K562 (cell line): Measurements from ENCODE around the gene DND1. TPM values are rescaled to one million over a fixed set of nuclear protein-coding genes. Genes with fewer than 3 reads are reported as not detected.

Source experiments
- CBX8 ChIP-seq: fragments of 200-600 bp; sonication (generic); IDR thresholded peaks from 2 replicates; pipeline ENCODE4 v1.6.1; 2012; ENCODE audit warnings: borderline replicate concordance, mixed run types, low read depth, mild to moderate bottlenecking, moderate library complexity, mixed read lengths, low read length, control low read depth, inconsistent platforms; ENCODE audit not compliant: poor library complexity, severe bottlenecking; ENCODE audit errors: extremely low read depth
- COPS2 ChIP-seq: fragments of 450-650 bp; conservative IDR thresholded peaks from 2 replicates; pipeline ENCODE4 v1.6.1; 2016; ENCODE audit warnings: mild to moderate bottlenecking, moderate library complexity
- EP300 ChIP-seq: IDR thresholded peaks from 2 replicates; pipeline ENCODE4 v1.6.1; 2012; ENCODE audit warnings: low read length, improper control_type of control experiment
- PATZ1 ChIP-seq: fragments of 250-450 bp; sonication (Bioruptor Pico); IDR thresholded peaks from 2 replicates; pipeline ENCODE4 v1.5.0; 2020; ENCODE audit warnings: mild to moderate bottlenecking, borderline replicate concordance
- PHF20 ChIP-seq: fragments of 450-650 bp; IDR thresholded peaks from 2 replicates; pipeline ENCODE4 v1.6.1; 2018; ENCODE audit not compliant: partially characterized antibody
- PML ChIP-seq: IDR thresholded peaks from 2 replicates; pipeline ENCODE4 v1.6.1; 2012; ENCODE audit warnings: low read length, inconsistent platforms
- POLR2A ChIP-seq: fragments of 450-650 bp; conservative IDR thresholded peaks from 2 replicates; pipeline ENCODE4 v1.6.1; 2016
- SMAD1 ChIP-seq: fragments of 150-350 bp; IDR thresholded peaks from 2 replicates; pipeline ENCODE4 v1.6.1; 2014; ENCODE audit warnings: low read length, low read depth; ENCODE audit not compliant: partially characterized antibody
- SP2 ChIP-seq: IDR thresholded peaks from 2 replicates; pipeline ENCODE4 v1.6.1; 2011; ENCODE audit warnings: mild to moderate bottlenecking, low read depth, low read length, moderate library complexity; ENCODE audit not compliant: poor library complexity, severe bottlenecking; ENCODE audit errors: extremely low read depth
- TCF7 ChIP-seq: sonication (generic); IDR thresholded peaks from 2 replicates; pipeline ENCODE4 v1.6.1; 2016; ENCODE audit warnings: antibody characterized with exemption, borderline replicate concordance
- TRIM24 ChIP-seq, 2 experiments: fragments of 450-650 bp; IDR thresholded peaks; 2 replicates each; pipeline ENCODE4 v1.6.1; 2016
- VEZF1 ChIP-seq: fragments of 200-800 bp; sonication (Bioruptor generic); IDR thresholded peaks from 2 replicates; pipeline ENCODE4 v1.6.1; 2017; ENCODE audit warnings: missing genetic modification characterization, missing compliant biosample characterization
- ZBTB2 ChIP-seq: fragments of 450-650 bp; IDR thresholded peaks from 2 replicates; pipeline ENCODE4 v1.6.1; 2016; ENCODE audit warnings: antibody characterized with exemption
- ZBTB43 ChIP-seq: sonication (generic); formaldehyde crosslinking; IDR thresholded peaks from 2 replicates; pipeline ENCODE4 v1.8.0; 2023; ENCODE audit warnings: mild to moderate bottlenecking, missing genetic modification reagents
- ZBTB7A ChIP-seq: IDR thresholded peaks from 2 replicates; pipeline ENCODE4 v1.6.1; 2011; ENCODE audit warnings: low read depth, mild to moderate bottlenecking, low read length, moderate library complexity, borderline replicate concordance; ENCODE audit not compliant: control insufficient read depth
- ZNF140 ChIP-seq: fragments of 250-450 bp; sonication (Bioruptor Pico); IDR thresholded peaks from 2 replicates; pipeline ENCODE4 v1.8.0; 2021; ENCODE audit warnings: moderate library complexity, mild to moderate bottlenecking, inconsistent platforms
- ZNF347 ChIP-seq: fragments of 450-650 bp; formaldehyde crosslinking; IDR thresholded peaks from 2 replicates; pipeline ENCODE4 v1.4.0; 2020; ENCODE audit warnings: low read depth, mild to moderate bottlenecking, moderate library complexity
- ZNF384 ChIP-seq: IDR thresholded peaks from 2 replicates; pipeline ENCODE4 v1.6.1; 2012; ENCODE audit warnings: low read depth, low read length, improper control_type of control experiment
- ZNF444 ChIP-seq: fragments of 250-450 bp; sonication (Bioruptor Pico); IDR thresholded peaks from 2 replicates; pipeline ENCODE4 v1.4.0; 2020; ENCODE audit warnings: mild to moderate bottlenecking, moderate library complexity
- ZNF76 ChIP-seq: fragments of 250-450 bp; sonication (Bioruptor Pico); IDR thresholded peaks from 2 replicates; pipeline ENCODE4 v1.4.0; 2020; ENCODE audit warnings: mild to moderate bottlenecking, moderate library complexity, borderline replicate concordance
- polyA plus RNA-seq, 8 experiments: library from polyadenylated mRNA; depleted of rRNA in 4 of 8; stranded (reverse) in 5 of 8; unstranded in 3 of 8; fragments of >200 nt; fragmentation: Nextera tagmentation in 2 of 8; fragmentation: Illumina TruSeq in 1 of 8; extraction: Ambion mirVana in 2 of 8; extraction: Trizol in 1 of 8; gene quantifications; 2 replicates each; pipeline versions ENCODE4 v1.2.1 to v1.2.3, GENCODE V29; 2011 to 2014; ENCODE audit warnings: inconsistent platforms in 1 of 8, missing spikeins in 1 of 8
- total RNA-seq, 7 experiments: library from RNA; depleted of rRNA in 6 of 7; stranded (reverse); fragments of >200 nt in 6 of 7; fragmentation: Illumina TruSeq in 2 of 7; extraction: Trizol in 2 of 7; gene quantifications; 2 replicates each; pipeline versions ENCODE4 v1.2.1 to v1.2.3, GENCODE V29; 2011 to 2021; ENCODE audit warnings: low replicate concordance in 1 of 7

The DND1 gene
- total and polyA plus RNA-seq, 9 of the 15 experiments (the other 6 are each of a cell fraction or from before 2014, with no cell fraction given): 0.37 to 2.0 (median 0.90) TPM; not detected in 3

GRCh38 chr5:140700177-140701144, 27.1 kb upstream of the DND1 start, which contains the start of gene ZMAT2 (continued):
- TF ChIP-seq ZNF384: peak; percentile 57; the same call in 1 of the 2 replicates
- TF ChIP-seq TCF7: peak; percentile 69
- peak; percentile 31; the same call in 1 of the 2 replicates for TF ChIP-seq VEZF1 (CRISPR knock-in tag)
- TF ChIP-seq SP2: peak; percentile 4
- no peak for TF ChIP-seq EP300
- no peak for TF ChIP-seq COPS2
- TF ChIP-seq PML: peak; percentile 91
- TF ChIP-seq CBX8: no peak
- no peak for TF ChIP-seq ZNF76 (CRISPR knock-in tag)
- TF ChIP-seq SMAD1: peak; percentile 84
- TF ChIP-seq PATZ1 (CRISPR knock-in tag): no peak
- TF ChIP-seq ZNF140 (CRISPR knock-in tag): no peak
- TF ChIP-seq PHF20: peak; percentile 88
- no peak for TF ChIP-seq ZNF347 (CRISPR knock-in tag)
- TF ChIP-seq ZNF444 (CRISPR knock-in tag): no peak
- TF ChIP-seq TRIM24 (IDR thresholded peaks at IDR 0.05): no peak
- TF ChIP-seq ZBTB2: peak; percentile 84
- 0 out of 2 replicates have a peak, but pooled peaks have one; percentile 33 for TF ChIP-seq ZBTB43 (CRISPR knock-in tag)
- TF ChIP-seq POLR2A: peak; percentile 93
- TF ChIP-seq ZBTB7A: peak; percentile 37; the same call in 1 of the 2 replicates
